Measurements from ENCODE around the gene LAMC3.
A peak's percentile ranks its signal among the peaks of the same experiment; 100 is the strongest.
"Not testable (repeated sequence)": the region's sequence is repeated elsewhere in the genome, so short reads cannot be mapped to it uniquely, and the experiment has no call there.

The LAMC3 gene

DNA sequence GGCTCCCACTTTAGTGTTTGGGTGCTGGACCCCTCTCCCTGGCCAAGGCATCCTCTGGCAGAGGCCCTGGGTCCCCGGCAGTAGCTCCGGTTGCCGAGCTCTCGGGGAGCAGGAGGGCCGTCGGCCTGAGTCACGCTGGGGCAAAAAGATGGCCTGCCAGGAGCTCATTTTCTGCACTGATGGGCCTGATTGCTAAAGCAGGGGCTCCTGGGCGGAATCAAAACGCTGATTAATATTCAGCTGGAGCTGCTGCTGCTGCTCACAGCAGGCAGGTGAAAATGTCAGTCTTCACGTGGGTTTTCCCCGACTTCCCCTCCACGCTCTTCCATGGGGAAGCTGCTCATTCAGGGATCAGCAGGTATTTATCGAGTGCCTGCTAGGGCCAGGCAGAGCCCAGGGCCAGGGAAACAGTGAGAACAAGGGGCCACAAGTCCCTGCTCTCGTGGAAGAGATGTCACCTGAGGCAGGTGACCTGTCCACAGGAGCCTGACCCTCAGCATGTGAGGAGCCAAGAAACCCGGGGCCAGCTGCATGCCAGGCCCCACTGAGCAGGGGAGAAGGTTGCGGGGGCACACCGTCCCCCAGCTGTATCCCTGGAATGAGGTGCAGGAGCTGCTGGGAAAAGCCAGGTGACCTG is 22.1 kb downstream of the LAMC3 start:
- no peak for DNase-seq

DNA sequence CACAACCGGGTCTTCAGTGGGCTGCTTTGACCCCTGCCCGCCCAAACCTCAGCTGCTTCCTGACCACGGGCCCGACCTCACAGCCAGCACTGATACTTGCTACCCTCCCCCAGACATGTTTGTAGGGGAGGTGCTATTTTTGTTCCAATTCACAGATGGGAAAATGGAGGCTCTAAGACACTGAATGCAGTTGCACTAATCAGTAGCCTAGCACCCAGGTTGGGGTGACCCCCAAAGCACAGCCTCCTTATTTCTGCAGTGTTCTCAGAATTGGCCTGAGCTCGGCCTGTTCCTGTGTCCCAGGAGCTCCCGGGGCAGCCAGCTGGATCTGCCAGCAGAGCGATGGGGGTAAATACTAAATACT is 22.6 kb downstream of the LAMC3 start:
- no peak for DNase-seq

DNA sequence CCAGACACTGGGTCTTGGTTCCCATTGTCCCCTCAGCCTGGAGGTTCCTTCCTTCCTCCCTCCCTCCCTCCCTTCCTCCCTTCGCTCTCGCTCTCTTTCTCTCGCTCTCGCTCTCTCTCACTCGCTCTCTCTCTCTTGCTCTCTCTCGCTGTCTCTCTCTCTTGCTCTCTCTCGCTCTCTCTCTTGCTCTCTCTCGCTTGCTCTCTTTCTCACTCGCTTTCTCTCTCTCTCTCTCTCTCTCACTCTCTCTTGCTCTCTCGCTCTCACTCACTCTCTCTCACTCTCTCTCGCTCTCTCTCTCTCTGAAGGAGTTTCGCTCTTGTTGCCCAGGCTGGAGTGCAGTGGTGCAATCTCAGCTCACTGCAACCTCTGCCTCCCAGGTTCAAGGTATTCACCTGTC is 23.4 kb downstream of the LAMC3 start:
- DNase-seq: no peak

- no peak for DNase-seq
These were observed 24.6 kb downstream of the LAMC3 start for GRCh38 chr9:131033269-131034224.

GRCh38 chr9:131034268-131034667 is 25.3 kb downstream of the LAMC3 start:
- DNase-seq: no peak

- DNase-seq: not testable (repeated sequence)
These were observed 25.8 kb downstream of the LAMC3 start for GRCh38 chr9:131034749-131035148.

DNA sequence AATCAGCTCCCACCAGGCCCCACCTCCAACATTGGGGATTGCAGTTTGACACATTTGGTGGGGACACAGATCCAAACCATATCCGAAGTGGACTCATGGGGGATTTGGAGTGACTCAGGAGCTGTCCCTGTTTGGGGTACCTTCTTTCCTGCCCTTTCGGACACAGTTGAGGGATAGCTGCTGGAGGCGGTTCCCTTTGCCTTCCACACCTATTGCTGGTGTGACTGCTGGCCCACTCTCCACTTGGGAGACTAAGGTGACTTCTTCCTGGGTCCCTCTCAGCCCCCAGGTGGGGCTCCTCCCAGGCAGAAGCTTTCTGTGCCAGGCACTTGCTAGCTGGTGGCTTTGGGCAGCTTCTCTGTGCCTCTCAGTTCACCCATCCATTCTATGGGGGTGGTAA is 26.6 kb downstream of the LAMC3 start:
- DNase-seq: no peak

DNA sequence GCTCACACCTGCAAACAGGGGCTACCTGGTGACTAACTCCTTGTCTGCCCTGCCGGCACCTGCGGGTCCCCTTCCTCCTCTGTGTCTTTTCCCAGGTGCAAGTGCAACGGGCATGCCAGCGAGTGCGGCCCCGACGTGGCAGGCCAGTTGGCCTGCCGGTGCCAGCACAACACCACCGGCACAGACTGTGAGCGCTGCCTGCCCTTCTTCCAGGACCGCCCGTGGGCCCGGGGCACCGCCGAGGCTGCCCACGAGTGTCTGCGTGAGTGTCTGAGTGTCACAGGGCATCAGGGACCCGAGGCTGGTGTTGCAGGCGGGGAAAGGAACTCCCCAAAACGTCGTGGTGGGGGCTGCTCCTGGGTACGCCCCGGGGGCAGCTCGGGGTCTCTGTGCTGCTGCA is 27.1 kb downstream of the LAMC3 start:
- DNase-seq: no peak

DNA sequence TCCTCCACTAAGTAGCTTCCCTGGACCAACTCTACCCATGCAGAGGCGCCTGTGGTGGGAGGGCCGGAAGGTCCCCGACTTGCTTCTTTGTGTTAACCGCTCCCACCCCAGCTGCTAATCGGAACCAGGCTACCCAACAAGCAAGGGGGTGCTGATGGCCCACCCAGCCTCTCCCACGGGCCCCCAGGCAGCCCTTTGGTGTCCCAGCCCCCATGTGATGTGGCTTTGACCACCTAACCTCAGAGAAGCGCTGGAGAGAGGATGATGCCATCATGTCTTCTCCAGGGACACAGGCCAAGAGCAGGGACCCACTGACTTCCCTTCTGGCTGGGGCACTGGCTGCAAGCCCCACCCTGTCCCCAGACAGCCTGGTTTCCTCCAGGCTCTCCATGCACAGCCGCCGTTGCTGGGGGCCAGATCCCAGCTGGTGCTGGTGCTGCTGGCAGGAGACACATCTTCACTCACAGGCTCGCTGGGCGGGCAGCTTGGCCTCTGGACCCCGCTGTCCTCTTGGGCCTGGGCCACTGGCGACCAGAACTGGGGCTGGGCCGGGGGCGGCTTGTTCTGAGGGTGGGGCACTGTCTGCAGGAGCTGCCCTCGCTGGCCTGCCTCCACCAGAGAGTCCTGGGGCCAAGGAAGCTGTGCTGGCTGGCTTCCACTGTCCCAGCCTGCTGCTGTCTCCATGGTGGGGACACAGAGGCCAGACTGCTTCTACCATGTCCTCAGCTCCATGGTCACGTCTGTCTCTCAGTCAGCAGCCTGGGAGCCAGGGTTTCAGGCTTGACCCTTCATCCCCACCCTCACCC is 27.8 kb downstream of the LAMC3 start:
- DNase-seq: no peak

DNA sequence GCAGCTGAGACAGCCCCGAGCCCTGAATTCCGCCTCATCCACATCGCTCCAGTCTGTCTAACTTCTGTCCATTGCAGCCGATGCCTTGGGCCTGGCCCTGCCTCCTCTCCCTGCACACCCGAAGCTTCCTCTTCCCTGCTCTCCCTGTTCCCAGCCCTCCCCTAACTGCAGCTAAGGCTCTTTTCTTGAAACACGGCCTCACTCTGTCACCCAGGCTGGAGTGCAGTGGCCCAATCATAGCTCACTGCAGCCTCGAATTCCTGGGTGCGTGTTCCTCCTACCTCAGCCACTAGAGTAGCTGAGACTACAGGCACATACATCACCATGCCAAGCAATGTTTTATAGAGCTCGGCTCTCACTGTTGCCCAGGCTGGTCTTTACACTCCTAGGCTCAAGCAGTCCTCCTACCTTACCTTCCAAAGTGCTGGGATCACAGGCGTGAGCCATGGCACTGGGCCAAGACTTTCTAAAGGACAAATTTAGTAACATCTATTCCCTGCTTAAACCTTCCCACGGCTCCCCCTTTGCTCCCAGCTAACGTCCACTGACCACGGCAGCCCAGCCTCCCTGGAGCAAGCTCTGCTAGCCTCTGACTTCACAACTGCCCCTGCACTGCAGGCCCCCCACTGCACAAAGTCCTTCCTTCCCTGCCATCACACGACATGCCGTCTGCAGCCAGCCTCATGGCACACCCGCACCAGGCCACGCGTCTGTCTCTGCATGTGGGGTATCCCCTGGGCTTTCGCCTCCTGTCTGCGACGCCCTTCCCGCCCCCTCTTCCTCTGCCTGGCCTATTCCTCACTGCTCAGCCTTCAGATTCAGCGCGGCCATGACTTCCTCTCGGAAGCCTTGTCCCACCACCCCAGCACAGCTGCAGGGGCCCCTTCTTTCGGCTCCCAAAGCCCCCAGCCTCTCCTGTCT is 28.6 kb downstream of the LAMC3 start:
- DNase-seq: no peak

DNA sequence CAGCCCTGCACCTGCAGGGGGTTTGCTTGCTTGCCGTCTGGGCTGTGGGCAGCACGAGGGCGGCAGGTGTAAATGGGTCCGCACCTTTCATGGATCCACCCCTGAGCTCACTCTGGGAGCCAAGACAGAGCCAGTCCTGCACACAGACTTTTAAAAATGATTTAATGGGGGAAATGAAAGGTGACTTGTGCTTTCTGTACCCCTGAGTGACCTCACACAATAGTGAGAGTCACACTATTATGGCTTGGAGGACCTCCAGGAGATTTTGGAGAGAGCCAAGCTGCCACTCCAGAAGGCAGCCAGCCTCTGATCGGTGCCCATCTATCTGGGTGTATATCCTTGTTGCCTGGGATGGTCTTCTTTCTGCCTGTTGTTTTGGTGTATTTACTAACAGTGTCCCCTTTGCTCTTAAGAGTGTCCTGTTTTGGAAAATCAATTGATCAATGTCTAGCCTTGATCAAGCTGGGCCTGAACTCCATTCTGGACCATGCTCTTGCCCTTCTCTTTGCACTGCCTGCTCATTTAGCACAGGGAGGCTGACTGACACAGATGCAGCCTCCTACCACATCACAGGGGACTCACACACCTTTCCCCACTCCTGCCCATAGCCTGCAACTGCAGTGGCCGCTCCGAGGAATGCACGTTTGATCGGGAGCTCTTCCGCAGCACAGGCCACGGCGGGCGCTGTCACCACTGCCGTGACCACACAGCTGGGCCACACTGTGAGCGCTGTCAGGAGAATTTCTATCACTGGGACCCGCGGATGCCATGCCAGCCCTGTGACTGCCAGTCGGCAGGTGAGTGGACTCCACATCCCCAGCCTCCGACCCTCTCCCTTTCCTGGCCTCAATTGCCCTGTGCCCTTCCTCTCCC is 29.5 kb downstream of the LAMC3 start:
- DNase-seq: no peak

- no peak for DNase-seq
These were observed 30.4 kb downstream of the LAMC3 start for GRCh38 chr9:131039129-131039954.

DNA sequence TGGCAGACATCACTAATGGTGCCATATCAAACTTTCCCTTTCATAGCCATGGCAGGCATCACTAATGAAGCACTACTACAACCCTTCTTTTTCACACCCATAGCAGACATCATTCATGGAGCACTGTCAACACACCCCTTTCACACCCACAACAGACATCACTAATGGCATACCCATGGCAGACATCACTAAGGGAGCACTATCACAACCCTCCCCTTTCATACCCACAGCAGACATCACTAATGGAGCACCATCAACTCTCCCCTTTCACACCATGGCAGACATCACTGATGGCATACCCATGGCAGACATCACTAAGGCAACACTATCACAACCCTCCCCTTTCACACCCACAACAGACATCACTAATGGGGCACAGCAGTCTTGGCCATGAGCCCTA is 33.7 kb downstream of the LAMC3 start:
- DNase-seq: no peak

DNA sequence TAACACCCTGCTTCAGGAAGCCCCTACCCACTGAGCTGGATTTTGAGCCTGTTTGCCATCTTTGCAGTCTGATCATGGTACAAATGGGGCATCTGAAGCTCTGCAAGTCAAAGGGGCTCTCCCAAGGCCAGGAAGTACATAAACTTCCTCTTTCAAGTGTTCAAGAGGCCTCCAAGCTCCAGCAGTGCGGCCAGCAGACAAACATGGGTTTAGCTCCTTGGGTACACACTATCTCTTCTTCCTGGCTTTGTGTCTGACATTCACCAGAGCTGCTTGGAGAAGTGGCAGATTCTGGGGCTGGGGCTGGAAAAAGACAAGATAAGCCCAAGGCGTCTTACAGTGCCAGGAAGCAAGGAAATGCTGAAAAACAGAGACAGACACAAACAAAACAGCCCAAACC is 34.1 kb downstream of the LAMC3 start:
- no peak for DNase-seq

- DNase-seq: no peak
These were observed 34.7 kb downstream of the LAMC3 start for GRCh38 chr9:131043646-131044045.

DNA sequence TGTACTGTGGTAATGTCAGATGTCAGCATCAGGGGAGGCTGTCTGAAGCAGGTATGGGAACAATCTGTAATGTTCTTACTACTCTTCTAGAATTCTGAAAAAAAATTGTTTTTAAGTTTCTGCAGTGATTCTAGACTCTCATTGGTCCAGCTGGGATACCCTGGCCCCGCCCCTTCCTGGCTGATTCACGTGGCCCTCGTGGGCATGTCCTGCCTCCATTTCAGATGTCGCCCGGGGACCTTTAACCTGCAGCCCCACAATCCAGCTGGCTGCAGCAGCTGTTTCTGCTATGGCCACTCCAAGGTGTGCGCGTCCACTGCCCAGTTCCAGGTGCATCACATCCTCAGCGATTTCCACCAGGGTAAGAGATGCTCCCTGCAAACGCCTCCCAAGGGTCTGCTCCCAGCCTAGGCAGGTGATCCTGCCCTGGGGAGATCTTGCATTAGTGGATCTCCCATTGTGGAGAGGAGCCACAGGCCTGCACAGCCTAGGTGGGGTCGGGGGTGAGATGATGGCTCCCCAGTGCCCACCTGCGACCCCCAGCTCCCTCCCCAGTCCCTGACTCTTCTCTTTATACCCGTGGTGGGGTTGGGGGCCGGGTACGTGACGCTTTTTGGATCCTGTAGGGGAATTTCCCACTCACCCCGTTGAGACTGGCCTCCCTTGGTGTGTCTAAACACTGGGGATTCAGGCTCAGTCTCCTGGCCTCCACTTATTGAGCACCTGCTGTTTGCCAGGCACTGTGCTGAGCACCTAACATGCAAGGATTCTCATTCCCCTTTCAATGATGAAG is 36.5 kb downstream of the LAMC3 start:
- DNase-seq: peak; percentile 62

- DNase-seq: no peak
These were observed 37.1 kb downstream of the LAMC3 start for GRCh38 chr9:131046093-131046380.

- DNase-seq: peak; percentile 84
These were observed 37.7 kb downstream of the LAMC3 start for GRCh38 chr9:131046581-131047202.

DNA sequence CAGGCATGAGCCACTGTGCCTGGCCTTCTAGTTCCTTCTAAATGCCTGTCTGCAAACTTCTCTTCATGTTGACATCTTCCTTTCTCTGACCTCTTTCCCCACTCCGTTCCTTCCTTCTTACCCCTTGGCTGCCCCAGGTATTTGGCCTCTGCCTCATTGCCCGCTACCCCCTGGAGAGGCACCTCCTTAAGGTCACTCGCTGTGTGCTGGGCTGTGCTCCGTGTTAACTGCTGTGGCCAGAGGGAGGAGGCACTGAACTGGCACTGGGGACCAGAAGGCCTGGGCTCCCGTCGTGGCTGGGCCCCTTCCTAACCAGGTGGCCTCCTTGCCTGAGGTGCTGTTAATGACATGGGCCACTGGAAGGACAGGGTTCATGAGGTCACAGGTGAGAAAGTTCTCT is 39.4 kb downstream of the LAMC3 start:
- DNase-seq: no peak

All from stimulated activated CD8-positive, alpha-beta memory T cell treated with anti-CD3 and anti-CD28 coated beads, Interleukin-4, amount 100 ng/mL, for 48 hours (primary cell).